GM19035 (cell line): ENCODE data around the gene LTO1.

Experiments used
- ATAC-seq: cut with Tn5 transposase; IDR thresholded peaks from one replicate; pipeline ENCODE4 v1.9.1; 2021; ENCODE audit not compliant: unreplicated experiment

The LTO1 gene, protein sequence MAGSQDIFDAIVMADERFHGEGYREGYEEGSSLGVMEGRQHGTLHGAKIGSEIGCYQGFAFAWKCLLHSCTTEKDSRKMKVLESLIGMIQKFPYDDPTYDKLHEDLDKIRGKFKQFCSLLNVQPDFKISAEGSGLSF

DNA sequence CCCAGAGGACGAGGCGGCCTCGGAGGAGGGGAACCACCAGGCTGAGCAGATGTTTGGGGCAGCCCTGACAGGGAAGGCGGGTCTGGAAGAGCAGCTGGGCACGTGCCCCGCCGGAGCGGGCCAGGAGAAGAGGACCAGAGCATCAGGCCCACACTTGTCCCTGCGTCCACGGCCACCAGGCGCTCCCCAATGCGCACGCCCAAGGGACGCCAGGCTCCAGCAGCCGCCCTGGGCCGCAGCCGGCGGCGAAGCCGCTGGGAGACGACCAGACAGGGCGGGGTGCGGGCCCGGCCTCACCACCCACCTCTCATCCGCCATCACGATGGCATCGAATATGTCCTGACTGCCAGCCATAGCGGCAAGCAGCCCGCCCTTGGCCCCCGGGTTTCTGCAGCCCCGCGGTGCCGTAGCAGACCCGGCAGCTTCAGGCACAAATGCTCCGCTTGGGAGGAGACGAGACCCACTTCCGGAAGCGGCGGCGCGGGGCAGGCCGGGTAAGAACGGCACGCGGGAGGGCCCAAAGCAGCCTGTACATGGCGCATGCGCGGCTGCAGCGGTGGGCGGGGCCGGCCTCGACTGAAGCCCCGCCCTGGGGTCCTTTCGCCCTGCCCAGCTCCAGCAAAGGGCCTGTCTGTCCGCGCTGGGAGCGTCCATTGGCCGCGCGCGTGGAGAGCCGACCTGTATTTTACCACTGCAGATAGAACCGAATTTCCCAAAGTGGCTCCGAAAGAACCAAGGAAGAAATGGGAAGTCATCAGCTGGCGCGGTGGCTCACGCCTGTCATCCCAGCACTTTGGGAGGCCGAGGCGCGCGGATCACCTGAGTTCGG, at the start of gene LTO1:
LTO1 (minus strand) TSS at position 468 of the 829 bp plus-strand sequence; CDS start at position 354, 114 bp downstream.
- ATAC-seq, result peak; percentile 86

DNA sequence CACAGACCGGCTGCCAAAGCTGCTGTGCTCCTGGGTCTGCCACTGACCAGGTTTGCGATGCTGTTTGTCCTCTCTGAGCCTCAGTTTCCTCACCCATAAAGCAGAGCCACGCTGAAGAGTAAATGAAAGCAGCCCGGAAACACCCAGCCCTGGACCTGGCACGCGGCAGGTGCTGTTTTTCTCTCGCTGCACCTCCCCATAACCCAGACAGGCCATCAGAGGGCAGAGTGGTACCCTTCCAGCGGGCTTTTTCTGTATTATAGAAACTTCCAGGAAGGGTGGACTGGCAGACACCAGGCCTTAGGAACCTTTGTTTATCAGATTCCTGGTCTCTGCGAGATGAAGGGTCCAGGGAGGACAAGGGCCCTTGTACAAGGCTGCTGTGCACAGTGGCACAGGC, 46.6 kb upstream of the LTO1 start:
- ATAC-seq, result no peak

DNA sequence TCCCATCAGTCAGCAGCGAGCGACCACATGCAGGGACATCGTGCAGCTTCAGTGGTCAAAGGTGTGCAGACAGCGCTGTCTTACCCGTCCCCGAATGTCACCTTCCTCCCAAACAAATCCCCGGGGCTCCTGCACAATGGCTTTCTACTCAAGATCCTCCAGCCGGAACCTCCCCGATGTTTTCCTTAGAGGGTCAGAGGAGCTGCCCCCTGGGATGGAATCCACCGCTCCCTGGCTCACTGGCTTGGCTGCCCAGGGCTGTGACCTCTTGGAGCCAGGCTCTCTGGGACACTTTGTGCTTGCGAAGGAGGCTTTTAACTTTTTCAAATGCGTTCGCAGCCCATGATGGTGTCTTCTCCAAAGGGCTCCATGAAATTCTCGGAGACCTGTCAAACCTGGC, 46.0 kb upstream of the LTO1 start:
- no peak for ATAC-seq

- ATAC-seq, result no peak
Measured at GRCh38 chr11:69718912-69719311, 43.8 kb upstream of the LTO1 start.

GRCh38 chr11:69718147-69718546, 43.0 kb upstream of the LTO1 start:
- no peak for ATAC-seq

DNA sequence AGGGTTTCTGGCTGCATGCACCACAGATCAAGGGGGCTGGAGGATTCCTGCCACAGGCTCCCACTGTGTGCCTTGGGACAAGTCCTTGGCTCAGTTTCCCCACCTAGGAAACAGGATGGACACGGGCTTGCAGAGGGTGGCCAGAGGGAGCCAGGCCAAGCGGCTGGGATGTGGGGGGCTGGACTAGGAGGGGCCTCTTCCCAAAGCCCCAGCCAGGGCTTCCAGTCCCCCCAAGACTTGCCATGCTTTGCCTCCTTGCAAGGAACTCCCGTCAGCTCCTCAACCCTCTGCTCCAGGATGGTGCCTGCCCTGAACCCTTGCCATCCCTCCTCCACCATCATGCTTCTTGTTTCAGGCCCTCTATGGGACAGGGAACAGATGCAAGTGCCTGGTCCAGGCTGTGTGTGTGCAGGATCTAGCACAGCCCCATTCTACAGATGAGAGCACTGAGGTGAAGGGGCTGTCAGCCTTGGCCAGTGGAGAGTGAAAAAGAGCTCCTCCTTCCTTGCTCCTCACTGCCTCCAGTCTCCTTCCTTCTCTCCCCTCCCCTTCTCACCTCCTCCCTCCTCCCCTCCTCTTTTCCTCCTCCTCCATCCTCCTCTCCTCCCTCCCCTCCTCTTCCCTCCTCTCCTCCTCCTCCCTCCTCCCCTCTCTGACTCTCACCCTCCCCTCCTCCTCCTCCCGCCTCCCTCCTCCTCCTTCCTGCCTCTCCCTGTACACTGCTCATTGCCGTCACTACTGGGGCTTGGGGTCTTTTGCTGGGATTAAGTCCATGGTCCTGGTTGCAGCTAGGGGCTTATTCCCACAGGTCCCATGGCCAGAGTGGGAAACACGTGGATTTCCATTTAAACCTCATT, 42.0 kb upstream of the LTO1 start:
- no peak for ATAC-seq

- no peak for ATAC-seq
Measured at GRCh38 chr11:69716099-69716498, 40.9 kb upstream of the LTO1 start.

GRCh38 chr11:69715446-69715845, 40.3 kb upstream of the LTO1 start:
- ATAC-seq, result no peak

DNA sequence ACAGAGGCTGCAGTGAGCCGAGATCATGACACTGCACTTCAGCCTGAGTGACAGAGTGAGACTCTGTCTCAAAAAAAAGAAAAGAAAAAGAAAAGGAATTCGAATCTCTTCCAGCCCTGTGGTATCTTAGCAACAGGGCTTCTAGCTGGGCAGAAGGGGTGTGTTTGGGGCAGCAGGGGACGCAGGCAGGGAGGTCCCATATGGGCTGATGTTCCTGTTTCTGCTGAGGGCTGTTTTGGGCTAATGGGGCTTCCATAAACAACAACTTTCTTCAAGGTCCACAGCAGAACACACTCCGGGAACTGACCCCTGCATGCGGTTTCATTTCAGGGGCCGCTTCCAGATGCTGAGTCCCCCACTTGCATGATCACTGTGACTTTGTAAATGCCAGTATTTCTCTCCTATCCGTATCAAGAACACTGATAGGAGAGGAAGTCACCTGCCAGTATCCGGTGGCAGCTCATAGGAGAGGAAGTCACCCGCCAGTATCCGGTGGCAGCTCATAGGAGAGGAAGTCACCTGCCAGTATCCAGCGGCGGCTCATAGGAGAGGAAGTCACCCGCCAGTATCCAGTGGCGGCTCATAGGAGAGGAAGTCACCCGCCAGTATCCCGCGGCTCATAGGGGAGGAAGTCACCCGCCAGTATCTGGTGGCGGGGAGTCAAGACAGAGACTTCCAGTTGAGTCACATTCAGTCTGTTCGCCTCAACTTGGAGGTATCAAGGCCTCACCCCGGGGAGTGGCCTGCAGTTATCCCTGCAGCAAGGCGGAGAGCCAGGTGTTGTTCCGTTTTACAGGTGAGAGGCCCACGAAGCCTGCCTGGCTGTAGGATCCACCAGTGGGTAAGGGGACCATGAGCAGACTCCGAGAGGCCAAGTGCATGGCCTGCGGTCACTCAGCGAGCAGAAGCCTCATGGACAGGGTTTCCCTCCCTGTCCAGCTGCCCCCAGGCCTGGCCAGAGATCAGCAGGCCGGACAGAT, 37.0 kb upstream of the LTO1 start:
- ATAC-seq, result no peak

DNA sequence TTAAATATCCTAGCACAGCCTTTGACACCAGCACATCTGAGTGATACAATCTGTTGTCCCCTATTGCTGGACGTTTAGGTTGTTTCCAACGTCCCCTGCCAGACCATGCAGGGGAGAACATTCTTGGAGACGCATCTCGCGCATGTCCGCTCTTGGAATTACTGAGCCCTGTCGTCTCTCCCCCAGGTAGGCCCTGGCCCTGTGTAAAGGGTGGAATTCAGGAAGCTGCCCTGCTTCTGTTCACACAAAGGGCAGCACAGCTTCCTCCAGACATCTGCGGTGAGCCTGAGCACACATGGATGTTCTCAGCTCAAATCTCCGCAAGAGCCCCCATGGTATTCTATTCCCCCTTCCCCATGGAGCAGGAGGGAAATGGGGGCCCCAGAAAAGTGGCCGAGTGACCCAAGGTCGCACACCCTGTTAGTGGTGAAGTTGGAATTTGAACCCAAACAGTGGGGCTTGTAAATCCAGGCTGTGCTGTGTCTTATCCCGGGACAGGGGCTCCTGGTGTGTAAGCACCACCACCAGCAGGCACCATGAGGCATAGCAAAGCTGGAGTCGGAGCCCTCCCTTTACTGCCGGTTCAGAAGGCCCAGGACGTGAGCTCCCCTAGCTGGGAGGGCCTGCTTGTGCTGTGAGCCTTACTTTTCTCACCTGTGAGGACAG, 33.7 kb upstream of the LTO1 start:
- ATAC-seq, result no peak

DNA sequence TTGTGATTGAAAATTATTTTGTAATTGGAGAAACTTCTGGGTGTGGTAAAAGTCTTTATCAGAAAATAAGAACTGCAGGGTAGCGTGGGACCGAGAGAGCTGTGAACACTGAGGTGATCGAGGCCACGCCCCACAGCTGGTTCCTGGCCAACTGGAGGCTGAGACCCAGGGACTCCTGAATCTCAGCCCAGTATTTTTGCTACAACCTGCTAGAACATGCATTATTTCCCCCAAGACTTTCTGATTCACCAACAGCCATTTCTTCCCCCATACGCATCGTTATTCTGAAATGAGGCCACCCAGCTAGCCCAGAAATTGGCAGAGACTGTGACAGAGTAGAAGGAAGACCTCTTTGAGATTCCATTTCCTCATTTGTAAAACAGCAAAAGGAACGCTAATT, 32.0 kb upstream of the LTO1 start:
- no peak for ATAC-seq

- ATAC-seq, result no peak
Measured at GRCh38 chr11:69705901-69706787, 31.0 kb upstream of the LTO1 start.

- ATAC-seq, result no peak
Measured at GRCh38 chr11:69705351-69705811, 30.2 kb upstream of the LTO1 start.

DNA sequence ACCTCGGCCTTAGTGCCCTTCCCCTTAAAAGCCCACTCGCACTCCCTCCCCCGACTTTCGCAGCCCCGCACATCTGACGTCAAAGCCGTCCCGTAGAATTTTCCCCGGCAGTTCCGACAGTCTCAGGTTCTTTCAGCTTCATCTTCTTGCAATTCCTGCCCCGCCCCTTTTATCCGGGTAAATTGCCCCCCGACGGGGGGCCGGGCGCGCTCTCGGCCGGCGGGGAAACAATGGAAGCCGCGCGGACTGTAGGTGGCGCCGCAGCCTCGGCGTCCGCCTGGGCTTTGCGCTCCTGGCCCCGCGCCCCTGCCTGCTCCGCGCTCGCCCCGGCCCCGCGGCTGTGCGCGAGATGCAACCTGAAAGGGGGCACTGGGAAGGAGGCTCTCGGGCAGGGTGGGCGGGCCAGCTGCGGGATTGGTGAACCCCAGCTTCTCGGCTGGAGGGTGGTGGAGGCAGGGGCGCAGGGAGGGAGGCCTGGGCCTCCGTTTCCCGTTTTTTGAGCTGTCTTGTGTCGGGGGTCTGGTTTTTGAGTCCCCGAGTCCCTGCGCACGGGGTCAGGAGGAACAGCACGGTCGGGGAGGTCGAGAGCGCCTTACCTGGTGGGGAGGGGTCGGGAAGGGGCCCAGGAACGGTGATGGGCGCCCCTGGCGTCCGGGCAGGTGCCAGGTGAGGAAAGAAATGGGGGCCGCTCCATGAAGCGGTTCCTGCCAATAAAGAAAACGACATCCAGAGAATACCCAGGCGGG, 29.5 kb upstream of the LTO1 start:
- no peak for ATAC-seq

- no peak for ATAC-seq
Measured at GRCh38 chr11:69703768-69704507, 28.8 kb upstream of the LTO1 start, which contains the start of gene FGF19. Gene FGF19 (minus strand): TSS chr11:69704022. CDS start chr11:69703876, 146 bp downstream.

GRCh38 chr11:69703453-69703767, 28.3 kb upstream of the LTO1 start:
- no peak for ATAC-seq

DNA sequence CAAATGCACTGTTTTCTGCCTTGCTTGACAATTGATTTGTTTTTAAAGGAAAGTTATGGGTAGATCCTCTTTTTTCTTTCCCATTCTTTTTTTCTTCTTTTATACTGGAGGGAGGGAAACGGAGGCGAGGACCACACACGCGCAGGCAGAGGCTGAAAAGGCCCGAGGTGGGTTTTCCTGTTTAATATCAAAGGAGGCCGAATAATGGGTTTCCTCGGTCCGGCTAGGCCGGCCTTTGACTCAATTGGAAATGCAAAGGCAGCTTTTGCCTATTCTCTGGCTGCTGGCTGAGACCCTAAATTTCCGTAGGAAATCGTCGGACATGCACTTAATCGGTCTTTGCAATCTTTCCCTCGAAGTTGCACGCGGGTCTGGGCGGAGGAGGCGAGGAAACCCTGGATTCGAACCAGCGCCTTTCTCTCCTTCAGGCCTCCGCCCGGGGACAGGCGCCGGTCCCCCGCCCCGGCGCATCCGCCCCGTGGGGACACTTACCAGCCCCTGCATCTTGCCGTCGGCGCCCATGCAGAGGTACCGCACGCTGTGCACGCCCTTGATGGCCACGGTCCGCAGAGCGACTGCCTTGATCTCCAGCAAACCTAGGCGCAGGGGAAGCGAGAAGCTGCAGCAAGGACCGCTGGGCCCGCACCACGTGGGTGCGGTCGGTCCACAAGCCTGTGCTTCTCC, 27.8 kb upstream of the LTO1 start:
- no peak for ATAC-seq
